ENCODE data around the gene DUSP28.

The DUSP28 gene

DNA sequence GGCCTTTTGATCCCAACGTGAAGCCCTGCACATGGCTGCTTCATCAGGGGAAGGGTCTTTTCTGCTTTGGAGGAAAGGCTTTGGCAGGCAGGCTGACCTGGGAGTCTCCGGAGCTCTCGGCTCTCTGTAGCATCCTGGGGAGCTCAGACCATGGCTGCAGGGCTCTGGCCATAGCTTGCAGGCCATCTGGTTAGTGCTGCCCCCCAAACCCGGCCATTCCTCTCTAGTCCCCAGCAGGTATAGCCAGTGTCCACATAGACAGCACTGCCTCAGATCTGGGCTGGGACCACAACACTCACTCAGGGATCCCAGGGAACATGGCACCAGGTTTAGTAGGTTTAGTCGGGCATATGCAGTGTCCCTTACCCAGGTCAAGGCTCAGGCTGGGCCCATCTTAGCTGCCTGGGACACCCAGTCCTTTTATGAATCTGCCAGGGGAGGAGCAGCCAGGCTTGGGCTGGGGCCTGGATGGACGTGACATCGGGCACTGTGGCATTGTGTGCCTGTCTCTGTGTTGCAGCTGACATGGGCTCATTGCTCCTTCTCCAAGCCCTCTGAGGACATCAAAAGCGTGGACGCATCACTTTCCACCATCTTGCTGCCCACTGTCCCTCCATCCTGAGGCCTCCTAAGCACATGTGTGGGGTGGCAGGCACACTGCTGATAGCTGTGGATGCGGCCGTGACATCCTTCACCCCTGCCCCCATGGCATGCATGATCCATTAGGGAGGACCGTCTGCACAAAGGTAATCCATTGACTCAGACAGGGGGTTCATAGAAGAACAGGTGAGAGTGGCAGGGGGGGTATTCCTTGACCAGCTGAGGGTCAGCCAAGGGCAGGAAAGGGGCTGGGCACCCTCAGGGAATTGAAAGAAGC lies 45.9 kb downstream of the DUSP28 start (continued):
- TF ChIP-seq MEIS1 (CRISPR knock-in tag; IDR thresholded peaks at IDR 0.05; ENCODE audit: borderline replicate concordance), result no peak

DNA sequence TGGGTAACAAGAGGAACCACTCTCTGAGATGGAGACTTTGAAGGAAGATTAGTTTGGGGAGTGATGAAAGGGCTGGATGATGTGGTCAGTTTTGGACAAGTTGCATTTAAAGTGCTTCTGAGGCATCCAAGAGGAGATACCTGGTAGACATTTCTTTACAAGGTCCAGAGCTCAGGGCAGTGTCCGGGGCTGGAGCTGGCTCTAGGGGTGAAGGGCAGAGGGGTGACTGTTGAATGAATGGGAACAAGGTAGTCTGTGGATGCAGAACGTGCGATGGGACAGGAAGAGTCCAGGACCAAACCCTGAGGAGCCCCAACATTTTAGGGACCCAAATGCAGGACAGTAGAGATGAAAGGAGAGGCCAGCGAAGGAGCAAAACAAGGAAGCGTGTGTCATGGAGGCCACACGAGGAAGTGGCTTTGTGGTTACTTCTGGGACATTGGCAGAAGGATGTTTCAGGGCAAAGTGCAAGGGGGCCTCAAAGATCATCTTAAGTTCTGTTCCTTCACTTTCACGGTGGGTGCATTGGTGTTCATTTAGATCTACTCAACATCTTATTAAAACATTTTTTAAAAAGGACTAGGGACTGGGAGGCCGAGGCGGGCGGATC lies 51.5 kb downstream of the DUSP28 start:
- ChIA-PET CTCF (no interaction called here), POLR2A (no interaction called here)
- Histone ChIP-seq H3K4me1 (ENCODE audit: control insufficient read depth, insufficient read depth, low read length) (no peaks in the 10 kb centered on the region), H3K27ac (ENCODE audit: extremely low read depth, low read depth, low read length) (no peak overlapping the region), H3K4me3 (ENCODE audit: low read depth, low read length) (no peak overlapping the region), H3K36me3 (ENCODE audit: control insufficient read depth in 2 of 2, insufficient read depth in 1 of 2, low read length in 2 of 2) (no peaks in the 10 kb centered on the region), H3K9me3 (ENCODE audit: control insufficient read depth, insufficient read depth, low read depth, low read length) (no peaks in the 10 kb centered on the region)
- no peak for TF ChIP-seq HOXA7 (CRISPR knock-in tag; IDR thresholded peaks at IDR 0.05; ENCODE audit: borderline replicate concordance)
- no peak for TF ChIP-seq ZNF521 (tag by site-specific recombination; IDR thresholded peaks at IDR 0.05)
- no peak for TF ChIP-seq ZNF585B (tag by site-specific recombination; IDR thresholded peaks at IDR 0.05)
- TF ChIP-seq, protein P1, sequence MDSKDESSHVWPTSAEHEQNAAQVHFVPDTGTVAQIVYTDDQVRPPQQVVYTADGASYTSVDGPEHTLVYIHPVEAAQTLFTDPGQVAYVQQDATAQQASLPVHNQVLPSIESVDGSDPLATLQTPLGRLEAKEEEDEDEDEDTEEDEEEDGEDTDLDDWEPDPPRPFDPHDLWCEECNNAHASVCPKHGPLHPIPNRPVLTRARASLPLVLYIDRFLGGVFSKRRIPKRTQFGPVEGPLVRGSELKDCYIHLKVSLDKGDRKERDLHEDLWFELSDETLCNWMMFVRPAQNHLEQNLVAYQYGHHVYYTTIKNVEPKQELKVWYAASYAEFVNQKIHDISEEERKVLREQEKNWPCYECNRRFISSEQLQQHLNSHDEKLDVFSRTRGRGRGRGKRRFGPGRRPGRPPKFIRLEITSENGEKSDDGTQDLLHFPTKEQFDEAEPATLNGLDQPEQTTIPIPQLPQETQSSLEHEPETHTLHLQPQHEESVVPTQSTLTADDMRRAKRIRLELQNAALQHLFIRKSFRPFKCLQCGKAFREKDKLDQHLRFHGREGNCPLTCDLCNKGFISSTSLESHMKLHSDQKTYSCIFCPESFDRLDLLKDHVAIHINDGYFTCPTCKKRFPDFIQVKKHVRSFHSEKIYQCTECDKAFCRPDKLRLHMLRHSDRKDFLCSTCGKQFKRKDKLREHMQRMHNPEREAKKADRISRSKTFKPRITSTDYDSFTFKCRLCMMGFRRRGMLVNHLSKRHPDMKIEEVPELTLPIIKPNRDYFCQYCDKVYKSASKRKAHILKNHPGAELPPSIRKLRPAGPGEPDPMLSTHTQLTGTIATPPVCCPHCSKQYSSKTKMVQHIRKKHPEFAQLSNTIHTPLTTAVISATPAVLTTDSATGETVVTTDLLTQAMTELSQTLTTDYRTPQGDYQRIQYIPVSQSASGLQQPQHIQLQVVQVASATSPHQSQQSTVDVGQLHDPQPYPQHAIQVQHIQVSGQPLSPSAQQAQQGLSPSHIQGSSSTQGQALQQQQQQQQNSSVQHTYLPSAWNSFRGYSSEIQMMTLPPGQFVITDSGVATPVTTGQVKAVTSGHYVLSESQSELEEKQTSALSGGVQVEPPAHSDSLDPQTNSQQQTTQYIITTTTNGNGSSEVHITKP (tag by site-specific recombination; IDR thresholded peaks at IDR 0.05), result no peak
- TF ChIP-seq ZEB2 (tag by site-specific recombination; IDR thresholded peaks at IDR 0.05), result no peak
- TF ChIP-seq EGR2 (tag by site-specific recombination; IDR thresholded peaks at IDR 0.05; ENCODE audit: low read depth), result no peak
- TF ChIP-seq ZNF366 (tag by site-specific recombination; conservative IDR thresholded peaks at IDR 0.05), result no peak
- TF ChIP-seq, protein P2, sequence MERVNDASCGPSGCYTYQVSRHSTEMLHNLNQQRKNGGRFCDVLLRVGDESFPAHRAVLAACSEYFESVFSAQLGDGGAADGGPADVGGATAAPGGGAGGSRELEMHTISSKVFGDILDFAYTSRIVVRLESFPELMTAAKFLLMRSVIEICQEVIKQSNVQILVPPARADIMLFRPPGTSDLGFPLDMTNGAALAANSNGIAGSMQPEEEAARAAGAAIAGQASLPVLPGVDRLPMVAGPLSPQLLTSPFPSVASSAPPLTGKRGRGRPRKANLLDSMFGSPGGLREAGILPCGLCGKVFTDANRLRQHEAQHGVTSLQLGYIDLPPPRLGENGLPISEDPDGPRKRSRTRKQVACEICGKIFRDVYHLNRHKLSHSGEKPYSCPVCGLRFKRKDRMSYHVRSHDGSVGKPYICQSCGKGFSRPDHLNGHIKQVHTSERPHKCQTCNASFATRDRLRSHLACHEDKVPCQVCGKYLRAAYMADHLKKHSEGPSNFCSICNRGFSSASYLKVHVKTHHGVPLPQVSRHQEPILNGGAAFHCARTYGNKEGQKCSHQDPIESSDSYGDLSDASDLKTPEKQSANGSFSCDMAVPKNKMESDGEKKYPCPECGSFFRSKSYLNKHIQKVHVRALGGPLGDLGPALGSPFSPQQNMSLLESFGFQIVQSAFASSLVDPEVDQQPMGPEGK (tag by site-specific recombination; IDR thresholded peaks at IDR 0.05), result no peak
- no peak for TF ChIP-seq SCRT2 (tag by site-specific recombination; IDR thresholded peaks at IDR 0.05)
- TF ChIP-seq GLI2 (tag by site-specific recombination; IDR thresholded peaks at IDR 0.05; ENCODE audit: borderline replicate concordance, low read depth), result no peak
- no peak for TF ChIP-seq GFI1B (tag by site-specific recombination; IDR thresholded peaks at IDR 0.05)
- TF ChIP-seq OVOL3 (tag by site-specific recombination; IDR thresholded peaks at IDR 0.05), result no peak

All from HEK293 (cell line).